IPS-15b (cell line): ENCODE results near the gene LRRC8A.

ENCODE experiments used
- H3K27me3 ChIP-seq: one replicate; pipeline ENCODE4 v1.6.1; 2013; ENCODE audit warnings: low read length; ENCODE audit not compliant: control insufficient read depth, insufficient read depth
- H3K36me3 ChIP-seq: one replicate; pipeline ENCODE4 v1.6.1; 2013; ENCODE audit warnings: low read length; ENCODE audit not compliant: control insufficient read depth, insufficient read depth
- H3K4me1 ChIP-seq: one replicate; pipeline ENCODE4 v1.6.1; 2013; ENCODE audit warnings: mild to moderate bottlenecking, low read length; ENCODE audit not compliant: control insufficient read depth, insufficient read depth
- H3K4me3 ChIP-seq: one replicate; pipeline ENCODE4 v1.5.1; 2013; ENCODE audit warnings: low read depth, low read length
- H3K9ac ChIP-seq: one replicate; pipeline ENCODE4 v1.6.1; 2013; ENCODE audit warnings: low read depth, mild to moderate bottlenecking, low read length
- H3K9me3 ChIP-seq: one replicate; pipeline ENCODE4 v1.6.1; 2013; ENCODE audit warnings: mild to moderate bottlenecking, low read length; ENCODE audit not compliant: control insufficient read depth, insufficient read depth

The LRRC8A gene

GRCh38 chr9:128894764-128895163 is 12.8 kb downstream of the LRRC8A start:
- Histone ChIP-seq H3K36me3 (peaks cover 36% of the 10 kb centered on the region), H3K4me1 (peaks cover 7% of the 10 kb centered on the region), H3K9me3 (no peaks in the 10 kb centered on the region)

GRCh38 chr9:128895556-128895955 is 13.6 kb downstream of the LRRC8A start:
- Histone ChIP-seq H3K36me3 (peaks cover 30% of the 10 kb centered on the region), H3K4me1 (peaks cover 7% of the 10 kb centered on the region), H3K9me3 (no peaks in the 10 kb centered on the region), H3K27me3 (no peaks in the 10 kb centered on the region), H3K9ac (no peak overlapping the region), H3K4me3 (no peak overlapping the region)

More at GRCh38 chr9:128894764-128895163, 12.8 kb downstream of the LRRC8A start:
- no peaks in the 10 kb centered on the region for H3K27me3 ChIP-seq
- no peak overlapping the region for H3K4me3 ChIP-seq
- H3K9ac ChIP-seq = no peak overlapping the region

- no peak overlapping the region for H3K9ac ChIP-seq
- H3K4me1 ChIP-seq = peaks cover 7% of the 10 kb centered on the region
Measured at GRCh38 chr9:128898382-128898781, 16.4 kb downstream of the LRRC8A start.

GRCh38 chr9:128898845-128899565 is 17.1 kb downstream of the LRRC8A start:
- H3K27me3 ChIP-seq = no peaks in the 10 kb centered on the region
- peaks cover 23% of the 10 kb centered on the region for H3K36me3 ChIP-seq
- H3K4me1 ChIP-seq = peaks cover 7% of the 10 kb centered on the region
- H3K9me3 ChIP-seq = no peaks in the 10 kb centered on the region
- no peak overlapping the region for H3K9ac ChIP-seq
- no peak overlapping the region for H3K4me3 ChIP-seq

More at GRCh38 chr9:128898382-128898781, 16.4 kb downstream of the LRRC8A start:
- Histone ChIP-seq H3K36me3 (peaks cover 23% of the 10 kb centered on the region), H3K9me3 (no peaks in the 10 kb centered on the region), H3K4me3 (no peak overlapping the region), H3K27me3 (no peaks in the 10 kb centered on the region)

GRCh38 chr9:128899566-128900322 is 17.8 kb downstream of the LRRC8A start:
- Histone ChIP-seq H3K27me3 (no peaks in the 10 kb centered on the region), H3K36me3 (peaks cover 23% of the 10 kb centered on the region), H3K9ac (no peak overlapping the region), H3K4me1 (peaks cover 7% of the 10 kb centered on the region), H3K9me3 (no peaks in the 10 kb centered on the region), H3K4me3 (no peak overlapping the region)

GRCh38 chr9:128901379-128901778 is 19.4 kb downstream of the LRRC8A start:
- H3K9me3 ChIP-seq = no peaks in the 10 kb centered on the region
- peaks cover 23% of the 10 kb centered on the region for H3K36me3 ChIP-seq
- H3K27me3 ChIP-seq = no peaks in the 10 kb centered on the region
- H3K4me3 ChIP-seq = no peak overlapping the region
- no peaks in the 10 kb centered on the region for H3K4me1 ChIP-seq
- no peak overlapping the region for H3K9ac ChIP-seq

- H3K9ac ChIP-seq = no peak overlapping the region
- H3K36me3 ChIP-seq = peaks cover 23% of the 10 kb centered on the region
- H3K4me3 ChIP-seq = no peak overlapping the region
- H3K4me1 ChIP-seq = no peaks in the 10 kb centered on the region
- H3K9me3 ChIP-seq = no peaks in the 10 kb centered on the region
- H3K27me3 ChIP-seq = no peaks in the 10 kb centered on the region
Measured at GRCh38 chr9:128901822-128902221, 19.9 kb downstream of the LRRC8A start.

GRCh38 chr9:128902351-128903078 is 20.6 kb downstream of the LRRC8A start:
- Histone ChIP-seq H3K36me3 (peaks cover 25% of the 10 kb centered on the region), H3K9me3 (no peaks in the 10 kb centered on the region), H3K4me1 (no peaks in the 10 kb centered on the region), H3K9ac (no peak overlapping the region), H3K27me3 (no peaks in the 10 kb centered on the region), H3K4me3 (no peak overlapping the region)

- no peaks in the 10 kb centered on the region for H3K9me3 ChIP-seq
- no peak overlapping the region for H3K4me3 ChIP-seq
- H3K4me1 ChIP-seq = no peaks in the 10 kb centered on the region
- peaks cover 31% of the 10 kb centered on the region for H3K36me3 ChIP-seq
- H3K27me3 ChIP-seq = no peaks in the 10 kb centered on the region
- no peak overlapping the region for H3K9ac ChIP-seq
Measured at GRCh38 chr9:128903079-128903461, 21.1 kb downstream of the LRRC8A start.

GRCh38 chr9:128903871-128904620 is 22.1 kb downstream of the LRRC8A start:
- H3K4me1 ChIP-seq = no peaks in the 10 kb centered on the region
- no peak overlapping the region for H3K4me3 ChIP-seq
- H3K9ac ChIP-seq = no peak overlapping the region
- H3K36me3 ChIP-seq = peaks cover 31% of the 10 kb centered on the region
- H3K9me3 ChIP-seq = no peaks in the 10 kb centered on the region
- H3K27me3 ChIP-seq = no peaks in the 10 kb centered on the region

- H3K4me3 ChIP-seq = no peak overlapping the region
- peaks cover 37% of the 10 kb centered on the region for H3K36me3 ChIP-seq
- no peaks in the 10 kb centered on the region for H3K4me1 ChIP-seq
- H3K27me3 ChIP-seq = no peaks in the 10 kb centered on the region
- no peaks in the 10 kb centered on the region for H3K9me3 ChIP-seq
- H3K9ac ChIP-seq = no peak overlapping the region
Measured at GRCh38 chr9:128905964-128906363, 24.0 kb downstream of the LRRC8A start.
